Measurements from ENCODE around the gene GLRA2.

Gene GLRA2

DNA sequence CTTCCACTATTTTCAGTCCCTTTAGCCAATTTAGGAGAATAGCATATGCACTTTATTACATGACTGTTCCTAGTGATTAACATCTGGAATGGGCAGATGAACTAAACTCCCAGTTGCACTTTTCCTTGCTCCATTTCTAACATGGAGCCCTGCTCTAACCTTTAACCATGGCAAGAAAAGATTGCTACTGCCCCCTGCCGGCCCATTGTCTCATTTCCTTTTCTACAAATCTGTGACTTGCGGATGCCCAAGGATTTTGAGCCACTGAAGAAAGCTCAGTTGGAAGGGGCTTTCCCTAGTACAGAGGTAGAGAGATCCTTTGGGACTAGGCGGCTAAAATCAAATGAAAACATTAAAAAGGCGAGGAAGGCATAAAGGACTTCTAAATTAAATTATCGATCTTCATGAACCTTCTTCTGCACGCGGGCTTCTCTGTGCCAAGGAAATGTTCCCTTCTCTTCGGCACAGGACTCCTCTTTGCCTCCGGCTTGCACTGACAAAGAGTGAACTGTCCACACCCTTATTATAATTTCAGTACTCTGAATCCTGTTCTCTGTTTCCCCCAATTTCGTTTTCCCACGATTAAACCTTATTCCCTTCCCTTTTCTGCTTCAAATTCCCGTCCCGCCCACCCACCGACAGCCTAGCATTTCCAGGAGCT is 577 bp upstream of the GLRA2 start:
- Histone ChIP-seq H3K36me3 (ENCODE audit: control insufficient read depth, low read depth, low read length) (no peaks in the 10 kb centered on the region), H3K4me3 (ENCODE audit: low read length) (peak overlapping the region; percentile 63), H3K27ac (ENCODE audit: low read length) (no peak overlapping the region), H3K9ac (ENCODE audit: low read length) (no peak overlapping the region), H3K27me3 (ENCODE audit: control insufficient read depth, insufficient read depth, low read length) (no peaks in the 10 kb centered on the region), H3K4me1 (ENCODE audit: control insufficient read depth, low read depth, low read length) (peaks cover 5% of the 10 kb centered on the region), H3K9me3 (ENCODE audit: control insufficient read depth, low read depth, low read length) (no peaks in the 10 kb centered on the region)

DNA sequence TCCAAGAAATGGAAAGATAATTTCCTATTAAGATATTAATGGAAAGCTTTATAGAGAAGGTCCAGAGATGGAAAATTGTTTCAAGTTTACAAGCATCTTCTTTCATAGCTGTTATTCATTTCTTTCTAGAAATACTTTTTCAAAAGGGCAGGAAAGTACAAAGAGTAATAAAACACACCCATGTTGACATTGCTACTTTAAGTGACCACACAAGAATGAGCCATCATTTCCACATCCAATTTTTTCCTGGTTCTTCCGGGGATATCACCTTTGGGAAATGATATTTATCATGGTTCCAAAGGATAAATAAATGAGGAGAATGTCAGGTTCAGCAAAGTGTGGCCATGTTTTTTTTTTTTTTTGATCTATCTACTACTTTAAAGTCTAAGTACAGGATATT is 4.5 kb downstream of the GLRA2 start:
- H3K4me1 ChIP-seq (ENCODE audit: control insufficient read depth, low read depth, low read length) = no peaks in the 10 kb centered on the region
- no peaks in the 10 kb centered on the region for H3K27me3 ChIP-seq (ENCODE audit: control insufficient read depth, insufficient read depth, low read length)
- H3K36me3 ChIP-seq (ENCODE audit: control insufficient read depth, low read depth, low read length) = no peaks in the 10 kb centered on the region
- H3K4me3 ChIP-seq (ENCODE audit: low read length) = no peak overlapping the region
- no peak overlapping the region for H3K27ac ChIP-seq (ENCODE audit: low read length)
- no peaks in the 10 kb centered on the region for H3K9me3 ChIP-seq (ENCODE audit: control insufficient read depth, low read depth, low read length)
- no peak overlapping the region for H3K9ac ChIP-seq (ENCODE audit: low read length)

DNA sequence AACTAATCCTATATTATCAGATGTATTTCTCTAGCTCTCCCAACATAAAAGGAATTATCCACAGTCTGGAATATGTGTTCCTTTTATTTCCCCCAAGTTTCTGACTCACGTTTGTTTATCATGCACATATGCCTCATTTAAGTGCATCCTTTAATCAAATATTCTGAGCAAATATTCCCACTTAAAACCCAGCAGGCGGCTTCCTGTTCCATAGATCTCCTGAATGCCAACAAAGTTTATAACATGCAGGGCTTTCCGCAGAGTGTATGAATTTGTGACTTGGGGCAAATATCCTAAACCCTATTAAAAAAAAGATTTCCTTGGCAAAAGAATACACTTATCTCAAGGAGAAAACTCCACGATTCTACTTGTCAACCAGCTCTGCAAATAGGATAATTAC is 16.9 kb downstream of the GLRA2 start:
- Histone ChIP-seq H3K27me3 (ENCODE audit: control insufficient read depth, insufficient read depth, low read length) (no peaks in the 10 kb centered on the region), H3K27ac (ENCODE audit: low read length) (no peak overlapping the region), H3K4me3 (ENCODE audit: low read length) (no peak overlapping the region), H3K36me3 (ENCODE audit: control insufficient read depth, low read depth, low read length) (no peaks in the 10 kb centered on the region), H3K9ac (ENCODE audit: low read length) (no peak overlapping the region), H3K9me3 (ENCODE audit: control insufficient read depth, low read depth, low read length) (no peaks in the 10 kb centered on the region), H3K4me1 (ENCODE audit: control insufficient read depth, low read depth, low read length) (no peaks in the 10 kb centered on the region)

DNA sequence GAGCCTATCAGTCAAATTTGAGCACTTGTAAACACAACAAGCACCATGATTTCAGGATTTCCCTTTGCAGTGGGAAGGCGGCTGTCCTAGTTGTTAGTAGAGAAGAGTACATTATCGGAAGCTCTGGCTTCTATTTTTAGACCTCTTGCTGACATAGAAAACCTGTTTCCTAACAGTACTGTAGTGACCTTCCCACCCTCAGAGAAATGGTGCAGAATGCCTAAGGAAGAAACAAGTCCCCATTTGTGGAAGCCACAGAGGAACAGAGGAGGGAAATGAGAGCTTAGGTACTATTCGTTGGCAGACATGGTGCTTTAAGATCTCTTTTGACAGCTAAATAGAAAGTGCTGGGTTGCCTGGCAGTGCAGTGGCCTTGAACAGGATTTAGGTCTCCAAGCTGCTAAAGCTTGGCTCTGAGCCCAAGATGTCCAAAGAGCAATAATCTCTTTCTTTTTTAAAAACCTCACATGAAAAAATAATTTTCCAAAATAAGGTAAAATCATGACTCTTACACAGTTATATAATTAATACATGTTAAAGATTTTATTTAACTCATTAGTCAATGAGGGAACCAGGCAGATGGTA is 24.9 kb downstream of the GLRA2 start:
- H3K9me3 ChIP-seq (ENCODE audit: control insufficient read depth, low read depth, low read length) = no peaks in the 10 kb centered on the region
- no peaks in the 10 kb centered on the region for H3K36me3 ChIP-seq (ENCODE audit: control insufficient read depth, low read depth, low read length)
- no peak overlapping the region for H3K9ac ChIP-seq (ENCODE audit: low read length)
- no peaks in the 10 kb centered on the region for H3K4me1 ChIP-seq (ENCODE audit: control insufficient read depth, low read depth, low read length)
- H3K27me3 ChIP-seq (ENCODE audit: control insufficient read depth, insufficient read depth, low read length) = no peaks in the 10 kb centered on the region
- H3K4me3 ChIP-seq (ENCODE audit: low read length) = no peak overlapping the region
- no peak overlapping the region for H3K27ac ChIP-seq (ENCODE audit: low read length)

DNA sequence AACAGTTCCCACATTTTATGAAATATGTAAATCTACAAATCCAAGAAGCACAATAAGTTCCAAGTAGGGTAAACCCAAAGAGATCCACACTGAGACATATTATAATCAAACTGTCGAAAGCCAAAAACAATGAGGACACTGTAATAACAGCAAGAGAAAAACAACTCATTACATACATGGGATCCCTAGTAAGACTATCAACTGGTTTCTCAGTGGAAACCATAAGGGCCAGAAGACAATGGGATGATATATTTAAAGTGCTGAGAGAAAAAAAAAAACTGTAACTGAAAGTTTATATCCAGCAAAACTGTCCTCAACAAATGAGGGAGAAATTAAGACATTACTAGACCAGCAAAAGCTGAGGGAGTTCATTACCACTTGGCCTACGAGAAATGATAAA is 34.7 kb downstream of the GLRA2 start:
- H3K4me1 ChIP-seq (ENCODE audit: control insufficient read depth, low read depth, low read length) = no peaks in the 10 kb centered on the region
- no peak overlapping the region for H3K9ac ChIP-seq (ENCODE audit: low read length)
- H3K4me3 ChIP-seq (ENCODE audit: low read length) = no peak overlapping the region
- H3K36me3 ChIP-seq (ENCODE audit: control insufficient read depth, low read depth, low read length) = no peaks in the 10 kb centered on the region
- H3K9me3 ChIP-seq (ENCODE audit: control insufficient read depth, low read depth, low read length) = no peaks in the 10 kb centered on the region
- no peaks in the 10 kb centered on the region for H3K27me3 ChIP-seq (ENCODE audit: control insufficient read depth, insufficient read depth, low read length)
- no peak overlapping the region for H3K27ac ChIP-seq (ENCODE audit: low read length)

DNA sequence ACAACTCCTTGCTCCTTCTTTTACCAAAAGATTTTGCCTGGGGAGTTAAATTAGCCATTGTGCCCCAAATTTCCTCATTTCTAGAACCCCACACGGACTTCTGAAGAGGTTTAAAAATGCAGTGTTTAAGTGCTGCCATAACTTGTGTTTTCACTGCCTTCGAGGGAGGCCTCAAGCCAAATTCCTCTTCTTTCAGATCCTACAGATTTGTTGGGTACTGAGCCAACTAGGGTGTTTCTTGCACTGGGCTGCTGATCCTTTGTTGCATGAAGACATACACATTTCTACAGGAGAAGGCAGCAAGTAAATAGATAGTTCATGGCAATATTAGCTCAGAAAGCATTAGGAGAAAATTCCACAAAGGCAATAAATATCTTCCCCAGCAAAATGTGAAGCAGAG is 43.8 kb downstream of the GLRA2 start:
- H3K9ac ChIP-seq (ENCODE audit: low read length) = no peak overlapping the region
- H3K27ac ChIP-seq (ENCODE audit: low read length) = no peak overlapping the region
- no peaks in the 10 kb centered on the region for H3K36me3 ChIP-seq (ENCODE audit: control insufficient read depth, low read depth, low read length)
- H3K4me1 ChIP-seq (ENCODE audit: control insufficient read depth, low read depth, low read length) = no peaks in the 10 kb centered on the region
- no peak overlapping the region for H3K4me3 ChIP-seq (ENCODE audit: low read length)
- no peaks in the 10 kb centered on the region for H3K27me3 ChIP-seq (ENCODE audit: control insufficient read depth, insufficient read depth, low read length)
- no peaks in the 10 kb centered on the region for H3K9me3 ChIP-seq (ENCODE audit: control insufficient read depth, low read depth, low read length)

DNA sequence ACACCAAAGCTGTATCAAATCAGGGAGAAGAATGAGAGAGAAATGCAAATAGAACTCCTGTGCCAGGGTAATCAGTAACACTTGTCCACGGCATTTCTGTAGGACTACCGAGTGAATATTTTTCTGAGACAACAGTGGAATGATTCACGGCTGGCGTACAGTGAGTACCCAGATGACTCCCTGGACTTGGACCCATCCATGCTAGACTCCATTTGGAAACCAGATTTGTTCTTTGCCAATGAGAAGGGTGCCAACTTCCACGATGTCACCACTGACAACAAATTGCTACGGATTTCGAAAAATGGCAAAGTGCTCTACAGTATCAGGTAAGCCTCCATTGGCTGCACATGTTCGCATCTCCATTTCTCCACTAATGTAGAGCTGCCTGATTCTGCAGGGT is 51.7 kb downstream of the GLRA2 start:
- Histone ChIP-seq H3K9me3 (ENCODE audit: control insufficient read depth, low read depth, low read length) (no peaks in the 10 kb centered on the region), H3K27me3 (ENCODE audit: control insufficient read depth, insufficient read depth, low read length) (no peaks in the 10 kb centered on the region)

DNA sequence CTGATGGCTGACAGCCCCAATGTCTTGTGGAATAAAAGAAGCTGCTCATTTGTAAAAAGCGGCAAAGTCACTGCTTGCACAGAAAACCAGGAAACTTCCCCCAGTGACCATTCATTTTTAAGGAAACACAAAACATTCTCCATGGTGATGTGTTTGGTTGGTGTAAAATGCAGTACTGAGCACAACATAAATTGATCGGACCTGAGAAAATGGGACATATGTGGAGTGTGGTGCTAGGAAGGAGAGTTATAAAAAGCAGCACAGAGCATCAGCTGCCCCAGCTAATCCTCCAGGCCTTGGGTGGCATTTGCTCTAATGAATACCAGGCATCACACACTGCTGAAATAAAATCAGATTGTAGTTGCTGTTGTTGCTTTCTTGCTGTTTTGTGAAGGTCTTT is 55.2 kb downstream of the GLRA2 start:
- Histone ChIP-seq H3K4me1 (ENCODE audit: control insufficient read depth, low read depth, low read length) (no peaks in the 10 kb centered on the region), H3K27ac (ENCODE audit: low read length) (no peak overlapping the region), H3K36me3 (ENCODE audit: control insufficient read depth, low read depth, low read length) (no peaks in the 10 kb centered on the region), H3K9me3 (ENCODE audit: control insufficient read depth, low read depth, low read length) (no peaks in the 10 kb centered on the region), H3K4me3 (ENCODE audit: low read length) (no peak overlapping the region), H3K27me3 (ENCODE audit: control insufficient read depth, insufficient read depth, low read length) (no peaks in the 10 kb centered on the region), H3K9ac (ENCODE audit: low read length) (no peak overlapping the region)

More for the DNA sequence above, 51.7 kb downstream of the GLRA2 start:
- Histone ChIP-seq H3K4me1 (ENCODE audit: control insufficient read depth, low read depth, low read length) (no peaks in the 10 kb centered on the region), H3K9ac (ENCODE audit: low read length) (no peak overlapping the region), H3K36me3 (ENCODE audit: control insufficient read depth, low read depth, low read length) (no peaks in the 10 kb centered on the region), H3K4me3 (ENCODE audit: low read length) (no peak overlapping the region), H3K27ac (ENCODE audit: low read length) (no peak overlapping the region)

DNA sequence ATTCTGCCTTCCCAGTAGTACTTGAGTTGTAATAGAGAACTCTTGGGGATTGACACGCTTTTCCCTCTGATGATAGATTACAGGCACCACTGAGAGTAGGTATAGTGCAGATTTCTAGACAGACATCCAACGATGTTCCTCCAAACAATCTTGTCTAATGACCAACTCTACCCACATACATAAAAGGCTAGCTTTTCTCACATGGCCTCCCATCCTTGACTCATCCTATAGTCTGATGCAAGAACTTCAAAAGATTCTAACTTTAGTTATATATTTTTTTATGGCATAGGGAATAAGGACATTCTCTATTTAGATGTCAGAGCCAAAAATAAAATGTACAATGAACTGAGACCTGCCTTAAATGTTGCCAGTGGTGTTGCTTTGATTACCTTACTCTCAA is 60.9 kb downstream of the GLRA2 start:
- Histone ChIP-seq H3K36me3 (ENCODE audit: control insufficient read depth, low read depth, low read length) (no peaks in the 10 kb centered on the region), H3K9me3 (ENCODE audit: control insufficient read depth, low read depth, low read length) (no peaks in the 10 kb centered on the region), H3K4me1 (ENCODE audit: control insufficient read depth, low read depth, low read length) (no peaks in the 10 kb centered on the region), H3K9ac (ENCODE audit: low read length) (no peak overlapping the region), H3K27ac (ENCODE audit: low read length) (no peak overlapping the region), H3K4me3 (ENCODE audit: low read length) (no peak overlapping the region), H3K27me3 (ENCODE audit: control insufficient read depth, insufficient read depth, low read length) (no peaks in the 10 kb centered on the region)

DNA sequence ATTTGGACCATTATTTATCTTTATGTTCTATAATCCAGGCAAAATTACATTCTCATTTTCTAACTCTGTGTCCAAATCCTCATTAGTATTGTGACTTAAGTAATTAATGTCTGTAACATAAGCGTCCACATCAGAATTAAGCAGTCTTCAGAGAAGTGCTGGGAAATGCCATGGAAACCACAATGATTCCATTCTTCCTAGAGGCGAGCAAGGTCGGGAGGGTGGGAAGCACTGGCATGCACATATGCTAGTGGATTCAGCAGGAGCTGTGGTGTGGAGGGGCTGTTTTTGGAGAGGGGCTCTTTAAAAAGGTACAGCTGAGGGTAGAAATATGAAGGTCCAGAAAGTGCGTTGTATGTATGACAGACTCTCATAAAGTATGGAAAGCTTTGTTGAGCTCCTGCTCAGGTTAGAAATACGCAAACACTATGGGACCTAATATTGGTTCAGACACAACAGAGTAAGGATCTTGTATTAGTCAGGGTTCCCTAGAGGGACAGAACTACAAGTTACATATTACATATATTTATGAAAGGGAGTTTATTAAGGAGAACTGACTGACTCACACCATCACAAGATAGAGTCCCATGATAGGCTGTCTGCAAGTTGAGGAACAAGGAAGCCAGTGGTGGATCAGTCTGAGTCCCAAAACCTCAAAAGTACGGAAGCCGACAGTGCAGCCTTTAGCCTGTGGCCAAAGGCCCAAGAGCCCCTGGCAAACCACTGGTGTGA is 61.5 kb downstream of the GLRA2 start:
- H3K9me3 ChIP-seq (ENCODE audit: control insufficient read depth, low read depth, low read length) = no peaks in the 10 kb centered on the region
- no peak overlapping the region for H3K27ac ChIP-seq (ENCODE audit: low read length)
- H3K36me3 ChIP-seq (ENCODE audit: control insufficient read depth, low read depth, low read length) = no peaks in the 10 kb centered on the region
- H3K4me3 ChIP-seq (ENCODE audit: low read length) = no peak overlapping the region
- H3K4me1 ChIP-seq (ENCODE audit: control insufficient read depth, low read depth, low read length) = no peaks in the 10 kb centered on the region
- H3K27me3 ChIP-seq (ENCODE audit: control insufficient read depth, insufficient read depth, low read length) = no peaks in the 10 kb centered on the region
- no peak overlapping the region for H3K9ac ChIP-seq (ENCODE audit: low read length)

DNA sequence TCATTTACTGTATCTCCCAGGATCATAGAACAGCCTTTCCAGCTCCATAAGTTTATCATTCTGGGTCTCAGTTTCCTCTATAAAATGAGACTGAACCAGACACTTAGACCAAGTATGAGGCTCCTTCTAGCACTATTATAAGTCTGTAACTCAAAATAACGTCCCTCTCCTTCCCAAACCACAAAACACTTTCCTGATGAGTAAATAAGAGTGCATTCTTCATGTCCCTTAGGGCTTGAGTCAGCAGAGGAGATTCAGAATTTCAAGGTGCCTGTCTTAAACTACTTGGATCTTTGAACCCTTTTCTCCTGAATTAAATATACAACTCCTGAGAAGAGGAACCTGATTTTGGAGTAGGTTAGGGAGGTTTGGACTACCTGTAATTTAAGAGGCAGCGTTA is 62.6 kb downstream of the GLRA2 start:
- Histone ChIP-seq H3K9me3 (ENCODE audit: control insufficient read depth, low read depth, low read length) (no peaks in the 10 kb centered on the region), H3K9ac (ENCODE audit: low read length) (no peak overlapping the region), H3K27me3 (ENCODE audit: control insufficient read depth, insufficient read depth, low read length) (no peaks in the 10 kb centered on the region), H3K4me1 (ENCODE audit: control insufficient read depth, low read depth, low read length) (no peaks in the 10 kb centered on the region), H3K27ac (ENCODE audit: low read length) (no peak overlapping the region), H3K4me3 (ENCODE audit: low read length) (no peak overlapping the region), H3K36me3 (ENCODE audit: control insufficient read depth, low read depth, low read length) (no peaks in the 10 kb centered on the region)

DNA sequence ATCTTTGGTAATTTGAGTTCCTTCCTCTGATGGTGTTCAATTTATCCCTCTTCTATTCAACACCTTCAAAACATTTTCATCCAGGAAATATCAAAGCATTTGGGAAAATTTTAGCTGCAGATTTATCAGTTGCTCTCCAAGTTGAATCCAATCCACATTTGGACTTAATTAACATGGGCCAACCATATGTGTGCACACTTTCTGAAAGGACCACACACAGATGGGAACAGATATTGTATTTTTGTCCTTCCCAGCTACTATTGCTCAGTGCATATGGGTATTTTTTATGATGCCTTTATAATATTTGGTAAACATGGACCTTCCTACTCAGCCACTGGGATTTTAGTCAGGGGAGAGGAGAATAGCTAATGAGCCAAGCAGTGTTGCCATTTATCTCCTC is 65.2 kb downstream of the GLRA2 start:
- Histone ChIP-seq H3K9me3 (ENCODE audit: control insufficient read depth, low read depth, low read length) (no peaks in the 10 kb centered on the region), H3K4me3 (ENCODE audit: low read length) (no peak overlapping the region), H3K9ac (ENCODE audit: low read length) (no peak overlapping the region), H3K27ac (ENCODE audit: low read length) (no peak overlapping the region), H3K27me3 (ENCODE audit: control insufficient read depth, insufficient read depth, low read length) (no peaks in the 10 kb centered on the region), H3K4me1 (ENCODE audit: control insufficient read depth, low read depth, low read length) (peaks cover 21% of the 10 kb centered on the region), H3K36me3 (ENCODE audit: control insufficient read depth, low read depth, low read length) (no peaks in the 10 kb centered on the region)
